Endodermal cell (in vitro differentiated cells): ENCODE data around the gene RIN3. TPM values are rescaled to one million over a fixed set of nuclear protein-coding genes. Genes with fewer than 3 reads are reported as not detected.
A peak's percentile ranks its signal among the peaks of the same experiment; 100 is the strongest.

ENCODE experiments used
- DNase-seq: peaks from one replicate; pipeline ENCODE4 v3.0.0-alpha.2; 2017
- H3K27ac ChIP-seq: 2 replicates; pipeline ENCODE4 v1.5.1; 2013; ENCODE audit warnings: mild to moderate bottlenecking, low read depth, low read length, moderate library complexity
- H3K27me3 ChIP-seq: 2 replicates; pipeline ENCODE4 v1.6.1; 2013; ENCODE audit warnings: mild to moderate bottlenecking, low read length, moderate library complexity; ENCODE audit not compliant: insufficient read depth, control insufficient read depth, poor library complexity, severe bottlenecking
- H3K36me3 ChIP-seq: 2 replicates; pipeline ENCODE4 v1.7.0; 2013; ENCODE audit warnings: mild to moderate bottlenecking, low read length, moderate library complexity; ENCODE audit not compliant: control insufficient read depth, insufficient read depth
- H3K4me1 ChIP-seq: one replicate; pipeline ENCODE4 v1.7.0; 2013; ENCODE audit warnings: low read length; ENCODE audit not compliant: control insufficient read depth, insufficient read depth
- H3K4me3 ChIP-seq: 2 replicates; pipeline ENCODE4 v1.5.1; 2013; ENCODE audit warnings: mild to moderate bottlenecking, low read length, moderate library complexity
- H3K9ac ChIP-seq: 2 replicates; pipeline ENCODE4 v1.6.1; 2013; ENCODE audit warnings: mild to moderate bottlenecking, low read length, moderate library complexity; ENCODE audit not compliant: poor library complexity, severe bottlenecking; ENCODE audit errors: extremely low read depth
- H3K9me3 ChIP-seq: 2 replicates; pipeline ENCODE4 v1.6.1; 2013; ENCODE audit warnings: mild to moderate bottlenecking, low read length, moderate library complexity; ENCODE audit not compliant: control insufficient read depth
- H3K27ac Mint-ChIP-seq: 2 replicates; pipeline ENCODE4 v1.8.0; 2020; ENCODE audit warnings: mixed read lengths
- H3K27me3 Mint-ChIP-seq: 2 replicates; pipeline ENCODE4 v1.8.0; 2021; ENCODE audit warnings: mild to moderate bottlenecking, mixed read lengths; ENCODE audit not compliant: insufficient read depth
- H3K36me3 Mint-ChIP-seq: 2 replicates; pipeline ENCODE4 v1.8.0; 2020; ENCODE audit warnings: low read depth, mixed read lengths
- H3K4me1 Mint-ChIP-seq: 2 replicates; pipeline ENCODE4 v1.8.0; 2020; ENCODE audit warnings: mixed read lengths
- H3K4me3 Mint-ChIP-seq: 2 replicates; pipeline ENCODE4 v1.8.0; 2020; ENCODE audit warnings: mild to moderate bottlenecking, moderate library complexity, mixed read lengths
- H3K9me3 Mint-ChIP-seq: 2 replicates; pipeline ENCODE4 v1.8.0; 2020; ENCODE audit warnings: mild to moderate bottlenecking, mixed read lengths
- WGBS, 2 experiments: methylation state at CpG; one replicate each; pipeline versions ENCODE4 v1.1.5 to v1.1.7; 2013; ENCODE audit warnings: missing lambda C conversion rate in 2 of 2, mixed read lengths in 1 of 2; ENCODE audit not compliant: insufficient coverage in 1 of 2, insufficient read length in 1 of 2; 5-methylcytosine and 5-hydroxymethylcytosine counted together
- total RNA-seq, 2 donors: library from RNA; stranded (reverse); fragmentation: NEBNext Ultra II Directional in 1 of 2; extraction: Animal tissue kit (Norgen Biotek cat#: 25700) in 1 of 2; gene quantifications; 2 replicates in 1 of 2; 3 replicates in 1 of 2; pipeline ENCODE4 v1.2.1, GENCODE V29; 2021
- TF ChIP-seq, protein P1 (sequence below): fragments of 200-600 bp; sonication (generic); conservative IDR thresholded peaks from 2 replicates; pipeline ENCODE4 v1.5.0; 2021; ENCODE audit warnings: antibody characterized with exemption, mild to moderate bottlenecking

Gene RIN3
- total RNA-seq, 2 donors from 2014 or later, result 5.2 to 6.0 TPM

DNA sequence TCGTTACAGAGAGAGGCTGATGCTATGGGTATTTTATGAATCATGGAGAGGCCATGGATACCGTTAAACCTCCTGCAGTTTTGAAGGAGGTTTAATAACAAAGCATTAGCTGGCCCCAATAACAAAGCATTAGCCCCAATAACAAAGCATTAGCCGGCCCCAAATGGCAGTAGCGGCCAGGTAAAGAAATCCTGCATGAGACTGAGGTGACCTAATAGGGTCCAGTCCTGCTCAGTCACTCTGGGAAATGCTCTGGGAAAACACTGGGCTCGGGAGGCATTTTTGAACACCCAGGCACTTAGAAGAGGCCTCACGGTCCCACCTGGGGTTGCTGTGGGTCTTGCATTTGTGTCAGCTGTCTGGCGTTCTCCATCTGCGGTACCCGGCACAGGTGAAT is 776 bp upstream of the RIN3 start:
- Histone ChIP-seq H3K9ac (no peak overlapping the region), H3K4me1 (no peaks in the 10 kb centered on the region), H3K27ac (no peak overlapping the region), H3K9me3 (no peaks in the 10 kb centered on the region), H3K4me3 (peak overlapping the region; percentile 75), H3K27me3 (peaks cover 39% of the 10 kb centered on the region), H3K36me3 (no peaks in the 10 kb centered on the region)
- TF ChIP-seq, protein P1, sequence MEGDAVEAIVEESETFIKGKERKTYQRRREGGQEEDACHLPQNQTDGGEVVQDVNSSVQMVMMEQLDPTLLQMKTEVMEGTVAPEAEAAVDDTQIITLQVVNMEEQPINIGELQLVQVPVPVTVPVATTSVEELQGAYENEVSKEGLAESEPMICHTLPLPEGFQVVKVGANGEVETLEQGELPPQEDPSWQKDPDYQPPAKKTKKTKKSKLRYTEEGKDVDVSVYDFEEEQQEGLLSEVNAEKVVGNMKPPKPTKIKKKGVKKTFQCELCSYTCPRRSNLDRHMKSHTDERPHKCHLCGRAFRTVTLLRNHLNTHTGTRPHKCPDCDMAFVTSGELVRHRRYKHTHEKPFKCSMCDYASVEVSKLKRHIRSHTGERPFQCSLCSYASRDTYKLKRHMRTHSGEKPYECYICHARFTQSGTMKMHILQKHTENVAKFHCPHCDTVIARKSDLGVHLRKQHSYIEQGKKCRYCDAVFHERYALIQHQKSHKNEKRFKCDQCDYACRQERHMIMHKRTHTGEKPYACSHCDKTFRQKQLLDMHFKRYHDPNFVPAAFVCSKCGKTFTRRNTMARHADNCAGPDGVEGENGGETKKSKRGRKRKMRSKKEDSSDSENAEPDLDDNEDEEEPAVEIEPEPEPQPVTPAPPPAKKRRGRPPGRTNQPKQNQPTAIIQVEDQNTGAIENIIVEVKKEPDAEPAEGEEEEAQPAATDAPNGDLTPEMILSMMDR, result no peak
- peaks cover 50% of the 10 kb centered on the region for H3K27me3 Mint-ChIP-seq
- no peaks in the 10 kb centered on the region for H3K9me3 Mint-ChIP-seq
- 86 to 93% methylated on average over 5 to 9 of the region's 9 CpGs for WGBS, 2 experiments
- no peak overlapping the region for H3K27ac Mint-ChIP-seq
- no peak for DNase-seq
- peaks cover 2% of the 10 kb centered on the region for H3K4me1 Mint-ChIP-seq
- H3K36me3 Mint-ChIP-seq, result no peaks in the 10 kb centered on the region
- H3K4me3 Mint-ChIP-seq, result peak overlapping the region; percentile 61

DNA sequence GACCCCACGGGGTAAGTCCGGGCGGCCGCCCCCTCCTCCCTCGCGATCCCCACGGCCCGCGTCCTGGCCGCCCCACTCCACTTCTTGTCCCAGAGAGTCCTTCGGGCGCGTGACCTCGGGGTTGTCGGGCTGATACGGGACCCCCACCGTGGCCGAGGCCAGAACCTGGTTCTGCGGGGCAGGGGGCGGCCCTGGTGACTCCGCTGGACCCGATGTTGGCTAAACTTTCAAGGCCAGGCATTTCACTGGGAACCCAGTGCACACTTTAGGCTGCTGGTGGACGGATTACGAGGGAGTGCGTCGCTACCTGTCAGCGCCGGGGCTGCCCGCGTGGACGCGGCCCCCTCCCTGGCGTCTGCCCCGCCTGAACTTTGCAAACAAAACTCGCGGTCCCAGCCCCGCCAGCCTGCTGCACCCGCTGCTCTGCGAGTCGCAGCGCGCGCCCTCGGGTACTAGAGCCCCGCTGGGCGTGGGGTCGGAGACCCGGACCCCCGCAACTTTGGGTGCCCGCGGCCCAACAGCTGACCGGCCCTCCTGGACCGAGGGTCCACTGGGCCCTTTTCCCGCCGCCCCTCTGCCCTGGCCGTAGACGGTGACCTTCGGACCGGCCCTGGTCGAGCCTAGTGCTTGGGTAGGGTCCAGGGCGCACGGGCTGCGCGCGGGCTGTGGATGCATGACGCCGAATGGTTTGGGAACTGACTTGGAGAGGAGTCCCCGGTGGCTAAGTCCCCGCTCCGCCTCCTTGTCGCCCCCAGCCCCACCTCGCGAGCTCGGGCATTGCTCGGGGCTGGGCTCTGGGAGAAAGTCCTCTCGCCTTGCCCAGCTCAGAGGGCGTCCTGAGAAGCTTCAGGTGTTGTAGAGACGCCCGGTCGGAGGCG is 624 bp downstream of the RIN3 start:
- WGBS, 2 experiments, result 17 to 27% methylated on average over 9 to 81 of the region's 81 CpGs
- Histone ChIP-seq H3K4me1 (no peaks in the 10 kb centered on the region), H3K9me3 (no peaks in the 10 kb centered on the region), H3K9ac (peak overlapping the region; percentile 38), H3K27ac (no peak overlapping the region), H3K4me3 (peak overlapping the region; percentile 75), H3K36me3 (no peaks in the 10 kb centered on the region), H3K27me3 (peaks cover 39% of the 10 kb centered on the region)
- peaks cover 51% of the 10 kb centered on the region for H3K27me3 Mint-ChIP-seq
- peak; percentile 75 for DNase-seq
- H3K4me3 Mint-ChIP-seq, result peak overlapping the region; percentile 61
- no peaks in the 10 kb centered on the region for H3K36me3 Mint-ChIP-seq
- H3K9me3 Mint-ChIP-seq, result no peaks in the 10 kb centered on the region
- H3K4me1 Mint-ChIP-seq, result peaks cover 2% of the 10 kb centered on the region
- H3K27ac Mint-ChIP-seq, result no peak overlapping the region
- TF ChIP-seq, protein P1, result no peak

DNA sequence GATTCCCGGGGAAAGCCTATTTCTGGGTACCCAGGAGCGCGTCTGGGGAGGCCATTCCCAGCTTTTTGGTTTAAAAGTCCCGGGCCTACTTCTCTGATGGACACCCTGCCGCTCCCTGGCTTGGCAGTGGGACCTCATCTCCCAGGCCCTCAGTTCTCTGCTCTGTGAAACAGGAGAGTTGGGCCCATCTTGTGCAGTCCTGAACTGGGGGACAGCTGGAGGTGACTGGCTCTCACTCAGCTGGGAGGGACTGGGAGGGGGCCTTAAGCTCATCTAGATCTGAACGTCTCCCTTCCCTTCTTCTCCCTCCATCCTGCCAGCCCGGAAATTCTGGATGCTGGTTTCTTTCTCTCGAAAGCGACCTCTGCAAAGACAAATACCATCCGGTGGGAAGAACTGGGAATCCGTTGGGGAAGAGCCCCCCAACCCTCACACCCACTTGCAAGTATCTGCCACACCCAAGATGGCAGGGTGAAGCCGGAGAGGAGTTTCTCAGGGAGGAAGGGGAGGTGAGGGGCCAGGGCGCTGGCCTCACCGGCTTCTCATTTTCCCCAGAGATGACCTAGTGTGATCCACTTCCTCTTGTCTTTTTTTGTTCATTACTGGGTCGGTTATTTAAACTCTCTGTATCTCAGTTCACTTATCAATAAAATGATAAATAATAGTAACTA is 1.4 kb downstream of the RIN3 start:
- DNase-seq, result no peak
- WGBS, 2 experiments, result 66 to 77% methylated on average over 6 to 15 of the region's 15 CpGs
- TF ChIP-seq, protein P1, result no peak
- Histone ChIP-seq H3K9ac (no peak overlapping the region), H3K9me3 (no peaks in the 10 kb centered on the region), H3K27me3 (peaks cover 39% of the 10 kb centered on the region), H3K27ac (no peak overlapping the region), H3K4me3 (peak overlapping the region; percentile 75), H3K36me3 (no peaks in the 10 kb centered on the region), H3K4me1 (no peaks in the 10 kb centered on the region)
- Mint-ChIP-seq H3K36me3 (no peaks in the 10 kb centered on the region), H3K9me3 (no peaks in the 10 kb centered on the region), H3K4me3 (peak overlapping the region; percentile 61), H3K27me3 (peaks cover 46% of the 10 kb centered on the region), H3K4me1 (peaks cover 2% of the 10 kb centered on the region), H3K27ac (no peak overlapping the region)
